GM12891 (cell line): ENCODE measurements around the gene PRDX6.
"Not testable (repeated sequence)": the region's sequence is repeated elsewhere in the genome, so short reads cannot be mapped to it uniquely, and the experiment has no call there.

Source experiments
- DNase-seq: peaks from one replicate; pipeline ENCODE4 v3.0.0; 2011; ENCODE audit warnings: low spot score; ENCODE audit not compliant: insufficient read length
- FAIRE-seq: peaks from 2 replicates; lab custom pipeline; 2011; peaks lifted over from hg19 to GRCh38; lab: Jason Lieb, UNC
- PAX5 ChIP-seq: IDR thresholded peaks from 2 replicates; pipeline ENCODE4 v1.6.1; 2011; ENCODE audit warnings: low read length, moderate library complexity, mild to moderate bottlenecking; ENCODE audit not compliant: insufficient read depth, severe bottlenecking
- POLR2A ChIP-seq: IDR thresholded peaks from 2 replicates; pipeline ENCODE4 v1.6.1; 2011; ENCODE audit warnings: low read depth, low read length, control low read depth
- POLR2AphosphoS5 ChIP-seq: IDR thresholded peaks from 2 replicates; pipeline ENCODE4 v1.6.1; 2011; ENCODE audit warnings: low read depth, low read length, control low read depth
- POU2F2 ChIP-seq: IDR thresholded peaks from 2 replicates; pipeline ENCODE4 v1.6.1; 2011; ENCODE audit warnings: low read depth, mild to moderate bottlenecking, control low read depth, low read length, moderate library complexity
- SPI1 ChIP-seq: IDR thresholded peaks from 2 replicates; pipeline ENCODE4 v1.6.1; 2011; ENCODE audit warnings: low read depth, low read length, control low read depth
- TAF1 ChIP-seq: IDR thresholded peaks from 2 replicates; pipeline ENCODE4 v1.6.1; 2011; ENCODE audit warnings: low read depth, low read length, control low read depth

Gene PRDX6

GRCh38 chr1:173509797-173510196 is 32.7 kb downstream of the PRDX6 start:
- no peak for TF ChIP-seq SPI1
- no peak for TF ChIP-seq POLR2AphosphoS5
- no peak for TF ChIP-seq POU2F2
- TF ChIP-seq PAX5, result no peak
- no peak for FAIRE-seq
- no peak for DNase-seq

- DNase-seq, FAIRE-seq: not testable (repeated sequence)
These were observed 37.4 kb downstream of the PRDX6 start for GRCh38 chr1:173514503-173514902.

- FAIRE-seq, result no peak
- TF ChIP-seq POLR2A, result no peak
- no peak for TF ChIP-seq TAF1
- no peak for TF ChIP-seq POLR2AphosphoS5
- TF ChIP-seq POU2F2, result no peak
- no peak for TF ChIP-seq SPI1
- no peak for TF ChIP-seq PAX5
These were observed 43.7 kb downstream of the PRDX6 start for GRCh38 chr1:173520799-173521198.

GRCh38 chr1:173523329-173523728 is 46.2 kb downstream of the PRDX6 start:
- TF ChIP-seq POU2F2 (no peak), PAX5 (no peak), POLR2A (no peak), POLR2AphosphoS5 (no peak), TAF1 (no peak), SPI1 (no peak)
- FAIRE-seq (no peak), DNase-seq (no peak)

More at GRCh38 chr1:173520799-173521198, 43.7 kb downstream of the PRDX6 start:
- DNase-seq, result no peak

- TF ChIP-seq POLR2AphosphoS5, result no peak
- TF ChIP-seq TAF1, result no peak
- TF ChIP-seq PAX5, result no peak
- no peak for TF ChIP-seq POLR2A
- TF ChIP-seq SPI1, result no peak
- no peak for TF ChIP-seq POU2F2
- FAIRE-seq (no peak), DNase-seq (no peak)
These were observed 48.8 kb downstream of the PRDX6 start for GRCh38 chr1:173525926-173526325.

- no peak for DNase-seq
- TF ChIP-seq PAX5 (no peak), POLR2A (no peak), TAF1 (no peak), POU2F2 (no peak), POLR2AphosphoS5 (no peak), SPI1 (no peak)
- FAIRE-seq, result no peak
These were observed 50.2 kb downstream of the PRDX6 start for GRCh38 chr1:173527151-173527826.

- TF ChIP-seq TAF1, result no peak
- TF ChIP-seq PAX5, result no peak
- TF ChIP-seq SPI1, result no peak
- TF ChIP-seq POLR2AphosphoS5, result no peak
- no peak for TF ChIP-seq POLR2A
- no peak for TF ChIP-seq POU2F2
- DNase-seq, result no peak
- no peak for FAIRE-seq
These were observed 52.0 kb downstream of the PRDX6 start for GRCh38 chr1:173529106-173529505.

GRCh38 chr1:173530795-173531693 is 53.9 kb downstream of the PRDX6 start:
- no peak for DNase-seq
- no peak for TF ChIP-seq TAF1
- no peak for TF ChIP-seq POLR2AphosphoS5
- TF ChIP-seq SPI1, result no peak
- no peak for FAIRE-seq

- DNase-seq (no peak), FAIRE-seq (no peak)
These were observed 55.1 kb downstream of the PRDX6 start for GRCh38 chr1:173532237-173532636.

GRCh38 chr1:173536223-173536622 is 59.1 kb downstream of the PRDX6 start:
- FAIRE-seq (no peak), DNase-seq (no peak)
- TF ChIP-seq POU2F2, result no peak
- no peak for TF ChIP-seq POLR2A
- TF ChIP-seq POLR2AphosphoS5, result no peak

More at GRCh38 chr1:173532237-173532636, 55.1 kb downstream of the PRDX6 start:
- no peak for TF ChIP-seq PAX5
- no peak for TF ChIP-seq POU2F2
